Stimulated activated naive CD8-positive, alpha-beta T cell treated with anti-CD3 and anti-CD28 coated beads, Interleukin-15, Interleukin-2, amounts not matched to agents 100 U/mL and 50 U/mL, for 24 hours (primary cell): ENCODE results near the gene EXOC8.
"Not testable (repeated sequence)": the region's sequence is repeated elsewhere in the genome, so short reads cannot be mapped to it uniquely, and the experiment has no call there.

Source experiments
- ATAC-seq: fragments of 150-1000 bp; cut with Tn5 transposase; one replicate; pipeline ENCODE4 v1.10.0; 2021
- DNase-seq: peaks from one replicate; pipeline ENCODE4 v3.0.0; 2021

Gene EXOC8

GRCh38 chr1:231351816-231352215, 14.2 kb upstream of the EXOC8 start:
- DNase-seq = no peak
- ATAC-seq = no peak

- ATAC-seq, DNase-seq: not testable (repeated sequence)
Observed at GRCh38 chr1:231348856-231349255, 11.2 kb upstream of the EXOC8 start.

GRCh38 chr1:231348442-231348841, 10.8 kb upstream of the EXOC8 start:
- ATAC-seq (no peak), DNase-seq (no peak)

- no peak for ATAC-seq
Observed at GRCh38 chr1:231347961-231348360, 10.3 kb upstream of the EXOC8 start.

GRCh38 chr1:231340328-231341013, 2.8 kb upstream of the EXOC8 start:
- DNase-seq = no peak
- ATAC-seq = no peak

More at GRCh38 chr1:231347961-231348360, 10.3 kb upstream of the EXOC8 start:
- no peak for DNase-seq

GRCh38 chr1:231338270-231339128, 847 bp upstream of the EXOC8 start, which contains the start of gene SPRTN:
SPRTN (plus strand) TSS chr1:231338293; CDS start chr1:231338384, 91 bp downstream.
- ATAC-seq (peak; percentile 2), DNase-seq (no peak)

GRCh38 chr1:231337043-231337471, 595 bp downstream of the EXOC8 start:
- ATAC-seq (peak; percentile 2), DNase-seq (no peak)

- peak; percentile 6 for DNase-seq
- ATAC-seq = no peak
Observed at GRCh38 chr1:231335663-231336602, 1.7 kb downstream of the EXOC8 start.

GRCh38 chr1:231334952-231335351, 2.7 kb downstream of the EXOC8 start:
- ATAC-seq (no peak), DNase-seq (no peak)

GRCh38 chr1:231334079-231334666, 3.5 kb downstream of the EXOC8 start:
- no peak for DNase-seq

GRCh38 chr1:231332761-231333160, 4.9 kb downstream of the EXOC8 start:
- DNase-seq = no peak
- no peak for ATAC-seq

More at GRCh38 chr1:231334079-231334666, 3.5 kb downstream of the EXOC8 start:
- ATAC-seq = no peak

GRCh38 chr1:231329483-231329882, 8.2 kb downstream of the EXOC8 start:
- DNase-seq (no peak), ATAC-seq (no peak)

GRCh38 chr1:231327617-231328016, 10.0 kb downstream of the EXOC8 start:
- ATAC-seq = no peak
- DNase-seq = no peak

- DNase-seq (no peak), ATAC-seq (no peak)
Observed at GRCh38 chr1:231326248-231326647, 11.4 kb downstream of the EXOC8 start.

- DNase-seq = no peak
- ATAC-seq = no peak
Observed at GRCh38 chr1:231324660-231325059, 13.0 kb downstream of the EXOC8 start.

- no peak for DNase-seq
- no peak for ATAC-seq
Observed at GRCh38 chr1:231322880-231323530, 14.6 kb downstream of the EXOC8 start.

- ATAC-seq = no peak
- DNase-seq = no peak
Observed at GRCh38 chr1:231319080-231319479, 18.6 kb downstream of the EXOC8 start.

GRCh38 chr1:231318568-231318967, 19.1 kb downstream of the EXOC8 start:
- ATAC-seq (no peak), DNase-seq (no peak)

- DNase-seq (no peak), ATAC-seq (no peak)
Observed at GRCh38 chr1:231318015-231318355, 19.7 kb downstream of the EXOC8 start.

- ATAC-seq (no peak), DNase-seq (no peak)
Observed at GRCh38 chr1:231317306-231318014, 20.2 kb downstream of the EXOC8 start.

GRCh38 chr1:231315887-231316286, 21.8 kb downstream of the EXOC8 start:
- ATAC-seq (peak; percentile 79), DNase-seq (peak; percentile 49)
